COLO668 (cell line): ENCODE results near the gene CD300H.
A peak's percentile ranks its signal among the peaks of the same experiment; 100 is the strongest.

Experiments used
- DNase-seq: peaks from one replicate; lab custom pipeline; 2025; ENCODE audit not compliant: unreplicated experiment; lab: John Stamatoyannopoulos, UW

The CD300H gene

DNA sequence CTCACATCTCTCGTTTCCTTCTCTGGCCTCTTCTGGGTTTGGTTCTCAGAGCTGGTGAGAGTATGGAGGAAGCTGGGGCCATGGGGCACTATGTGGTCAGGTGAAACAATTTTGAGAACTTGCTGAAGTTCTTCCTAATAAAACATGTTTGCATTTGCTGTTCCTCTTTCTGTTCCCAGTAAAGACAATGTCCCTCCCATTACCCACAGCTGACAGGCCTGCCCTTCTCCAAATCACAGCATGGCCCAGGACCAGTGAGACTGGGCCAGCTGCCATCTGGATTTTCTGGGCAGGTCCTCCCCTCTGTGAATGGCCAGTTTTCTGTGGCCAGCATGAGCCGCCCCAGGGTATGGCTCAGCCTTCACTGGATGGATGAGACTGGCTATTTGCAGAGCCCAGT, at the start of gene CD300H:
Gene CD300H (minus strand): TSS at position 113 of the 400 bp plus-strand sequence.
- DNase-seq = no peak

DNA sequence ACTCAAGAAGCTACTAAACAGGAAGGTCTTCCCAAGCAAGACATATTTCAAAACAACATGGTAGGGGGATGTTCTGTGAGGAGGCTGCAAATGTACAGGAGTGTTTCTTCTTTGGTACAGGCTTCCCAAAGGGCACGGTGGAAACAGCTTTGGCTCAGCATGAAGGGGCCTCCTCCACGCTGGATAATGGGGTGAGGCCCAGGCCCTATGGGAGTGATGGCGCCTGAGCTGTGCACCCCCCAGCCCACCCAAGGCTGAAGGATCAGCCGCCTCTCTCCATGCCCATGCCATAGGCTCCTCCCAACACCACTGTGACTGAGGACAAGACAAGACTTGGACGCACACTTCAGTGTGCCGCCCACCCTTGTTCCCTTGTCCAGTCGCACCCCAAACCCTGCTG, 49.4 kb upstream of the CD300H start:
- no peak for DNase-seq

DNA sequence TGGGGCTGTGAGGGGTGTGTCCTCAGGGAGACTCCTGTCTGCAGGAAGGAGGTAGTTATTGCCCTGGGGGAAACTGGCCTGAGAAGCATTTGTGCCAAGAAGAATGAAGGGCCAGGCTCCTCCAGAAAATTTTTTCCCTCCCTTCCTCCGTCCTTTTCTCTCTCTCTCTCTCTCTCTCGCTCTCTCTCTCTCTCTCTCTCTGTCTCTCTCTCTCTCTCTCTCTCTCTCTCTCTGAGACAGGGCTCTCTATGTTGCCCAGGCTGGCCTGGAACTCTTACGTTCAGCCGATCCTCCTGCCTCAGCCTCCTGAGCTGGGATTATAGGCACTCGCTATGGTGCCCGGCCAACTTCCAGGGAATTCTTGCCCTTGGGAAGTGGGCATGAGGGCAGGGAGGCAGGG, 44.7 kb upstream of the CD300H start:
- DNase-seq = no peak

DNA sequence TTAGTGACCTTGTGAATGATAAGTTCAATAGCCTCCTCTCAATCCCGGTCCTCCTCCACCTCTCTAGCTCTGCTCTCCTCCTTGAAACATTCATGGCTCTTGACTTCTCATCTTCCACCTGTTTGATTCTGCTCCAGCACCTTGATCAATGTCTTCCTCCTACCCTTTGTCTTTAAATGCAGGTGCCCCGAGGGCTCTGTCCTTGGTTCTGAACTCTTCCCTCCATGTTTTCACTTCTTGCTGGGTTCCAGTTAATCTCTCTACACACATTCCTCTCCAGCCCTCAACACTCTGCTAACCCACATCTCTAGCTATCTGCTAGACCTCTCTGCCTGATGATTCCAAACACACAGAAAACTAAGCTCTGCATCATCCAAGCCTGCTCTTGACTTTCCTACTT, 42.8 kb upstream of the CD300H start:
- no peak for DNase-seq

DNA sequence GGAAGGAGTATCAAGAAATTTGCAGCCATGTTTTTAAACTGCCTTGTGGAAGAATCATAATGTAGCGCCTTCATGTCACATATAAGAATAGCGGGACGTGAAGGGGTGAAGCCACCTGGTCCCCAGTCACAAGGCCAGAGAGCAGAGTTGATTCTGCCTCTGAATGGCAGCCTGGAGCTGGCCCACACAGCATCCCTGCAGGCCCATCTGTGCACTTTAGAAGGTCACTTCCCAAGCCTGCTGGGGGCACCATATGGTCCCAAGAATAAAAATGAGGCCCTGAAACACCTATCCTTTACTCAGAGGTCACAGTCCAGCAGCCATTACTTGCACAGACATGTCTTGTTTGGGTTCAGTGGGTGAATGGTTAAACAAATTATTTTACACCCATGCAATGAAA, 41.2 kb upstream of the CD300H start:
- DNase-seq = no peak

DNA sequence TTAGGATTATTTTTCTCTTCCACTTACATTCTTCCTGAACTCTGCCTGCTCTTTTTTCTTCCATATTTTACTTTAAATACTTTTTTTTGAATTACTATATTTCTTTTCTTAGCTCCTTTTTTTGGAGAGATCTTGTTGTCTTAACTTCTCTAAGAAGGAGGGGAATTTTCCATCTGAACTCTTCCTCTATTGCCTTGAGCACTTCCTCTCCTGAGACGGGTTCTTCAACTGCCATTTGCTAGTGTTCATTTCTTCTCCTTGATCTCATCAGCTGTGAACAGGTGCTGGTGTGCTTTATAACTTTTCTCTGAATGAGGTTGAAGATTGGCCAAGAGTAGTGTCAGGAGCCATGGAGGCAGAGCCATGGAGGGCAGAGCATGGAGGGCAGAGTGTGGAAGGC, 39.9 kb upstream of the CD300H start:
- no peak for DNase-seq

DNA sequence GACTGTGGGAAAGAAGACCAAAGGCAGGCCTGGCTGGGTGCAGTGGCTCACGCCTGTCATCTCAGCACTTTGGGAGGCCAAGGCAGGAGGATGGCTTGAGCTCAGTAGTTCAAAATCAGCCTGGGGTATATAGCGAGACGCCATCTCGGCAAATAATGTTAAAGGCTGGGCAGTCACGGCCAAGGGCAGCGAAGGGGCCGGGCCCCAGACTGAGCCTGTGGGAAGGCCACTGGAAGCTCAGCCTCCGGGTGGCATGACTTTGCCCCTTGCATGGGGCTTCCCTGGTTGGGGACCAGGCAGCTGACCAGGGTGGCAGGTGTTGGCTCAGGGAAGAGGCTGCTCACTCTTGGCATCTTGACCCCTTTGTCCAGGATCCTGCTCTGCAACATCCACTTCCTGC, 38.7 kb upstream of the CD300H start:
- no peak for DNase-seq

DNA sequence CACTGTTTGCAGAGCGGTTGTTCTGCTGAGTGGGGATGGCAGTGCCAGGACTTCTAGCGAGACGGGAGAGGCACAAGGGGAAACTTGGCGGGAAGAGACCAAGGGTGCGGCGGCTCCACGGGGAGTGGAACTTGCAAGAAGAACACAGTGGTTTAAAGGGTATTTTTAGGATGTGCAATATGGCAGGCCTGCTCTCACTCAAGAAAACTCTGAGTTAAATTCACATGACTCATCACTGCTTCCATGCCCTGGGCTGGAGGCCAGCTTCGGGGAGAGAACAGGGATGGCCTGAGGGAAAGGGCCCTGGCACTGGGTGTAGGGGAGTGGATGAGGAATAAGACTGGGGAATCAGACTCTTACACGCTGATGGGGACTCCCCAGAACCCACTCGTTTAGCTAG, 38.1 kb upstream of the CD300H start:
- no peak for DNase-seq

DNA sequence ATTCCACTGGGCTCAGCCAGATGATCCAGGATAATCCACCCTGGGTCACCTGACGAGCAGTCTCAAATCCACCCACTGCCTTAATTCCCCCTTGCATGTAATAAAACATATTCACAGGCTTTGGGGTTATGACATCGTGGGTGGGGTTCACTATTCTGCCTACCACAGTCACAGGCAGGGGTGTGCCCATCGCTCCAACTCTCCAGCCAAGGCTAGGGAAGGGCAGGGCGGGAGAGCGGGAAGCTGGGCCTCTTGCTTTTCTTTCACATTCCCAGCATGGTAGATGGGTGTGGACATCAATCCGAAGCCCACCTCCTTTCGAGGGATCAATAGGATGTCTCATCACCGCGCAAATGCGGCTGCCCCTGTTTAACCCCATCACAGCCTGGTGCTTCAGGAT, 37.5 kb upstream of the CD300H start:
- DNase-seq = no peak

DNA sequence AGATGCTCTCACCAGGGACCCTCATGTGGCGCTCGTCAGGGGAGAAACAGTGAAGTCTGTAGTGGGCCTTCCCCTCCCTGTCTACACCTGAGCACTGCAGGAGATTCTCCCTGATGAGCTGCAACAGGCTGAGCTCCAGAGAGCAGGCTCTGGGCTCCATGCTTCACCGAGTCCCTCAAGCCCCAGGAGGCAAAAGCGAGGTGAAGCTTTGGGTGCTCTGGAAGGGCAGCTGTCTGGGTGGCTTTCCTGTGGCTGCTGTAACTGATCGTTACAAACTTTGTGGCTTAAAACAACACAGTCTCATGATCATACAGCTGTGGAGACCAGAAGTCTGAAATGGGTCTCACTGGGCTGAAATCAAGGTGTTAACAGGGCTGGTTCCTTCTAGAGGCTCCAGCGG, 36.9 kb upstream of the CD300H start:
- DNase-seq = no peak

DNA sequence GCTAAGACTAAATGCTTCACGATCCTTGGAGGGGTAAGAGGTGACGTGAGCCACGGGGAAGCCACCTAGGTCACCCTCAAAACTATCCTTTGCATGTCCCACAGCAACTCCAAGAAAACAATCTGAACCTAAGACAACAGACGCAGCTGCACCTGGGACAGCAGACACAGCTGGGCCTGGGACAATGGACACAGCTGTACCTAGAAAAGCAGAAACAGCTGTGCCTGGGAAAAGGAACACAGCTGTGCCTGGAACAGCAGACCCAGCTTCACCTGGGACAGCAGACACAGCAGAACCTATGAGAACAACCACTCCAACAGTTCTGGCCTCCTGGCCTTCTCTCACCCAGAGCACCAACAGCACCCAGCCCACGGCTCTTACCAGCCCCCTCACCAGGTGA, 36.4 kb upstream of the CD300H start:
- DNase-seq = no peak

DNA sequence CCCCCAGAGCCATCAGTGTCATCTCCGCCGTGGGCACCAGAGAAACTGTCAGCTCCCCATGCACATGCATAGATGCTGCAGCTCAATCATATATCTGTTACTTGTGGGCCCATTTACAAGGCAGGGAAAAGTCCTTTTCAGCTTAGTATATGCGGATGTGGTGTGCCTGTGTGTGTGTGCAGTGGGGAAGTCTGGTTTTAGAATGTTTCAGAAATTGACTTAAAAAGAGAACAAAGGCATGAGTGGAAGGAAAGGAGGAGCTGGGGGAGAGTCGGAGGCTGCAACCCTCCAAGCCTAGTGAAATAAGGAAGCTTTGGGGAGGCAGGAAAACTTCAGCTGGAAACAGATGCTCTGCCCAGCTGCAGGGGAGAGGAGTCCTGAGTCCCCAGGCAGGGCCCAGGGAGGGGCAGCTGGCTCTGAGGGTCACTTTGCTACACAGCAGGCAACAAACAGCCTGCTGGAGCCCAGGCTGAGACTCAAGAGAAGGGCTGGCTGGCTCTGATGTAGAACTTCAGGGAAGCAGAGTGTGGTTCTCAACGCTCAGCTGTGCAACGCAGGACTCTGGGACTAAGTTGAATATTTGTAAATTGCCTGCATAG, 35.8 kb upstream of the CD300H start:
- no peak for DNase-seq

DNA sequence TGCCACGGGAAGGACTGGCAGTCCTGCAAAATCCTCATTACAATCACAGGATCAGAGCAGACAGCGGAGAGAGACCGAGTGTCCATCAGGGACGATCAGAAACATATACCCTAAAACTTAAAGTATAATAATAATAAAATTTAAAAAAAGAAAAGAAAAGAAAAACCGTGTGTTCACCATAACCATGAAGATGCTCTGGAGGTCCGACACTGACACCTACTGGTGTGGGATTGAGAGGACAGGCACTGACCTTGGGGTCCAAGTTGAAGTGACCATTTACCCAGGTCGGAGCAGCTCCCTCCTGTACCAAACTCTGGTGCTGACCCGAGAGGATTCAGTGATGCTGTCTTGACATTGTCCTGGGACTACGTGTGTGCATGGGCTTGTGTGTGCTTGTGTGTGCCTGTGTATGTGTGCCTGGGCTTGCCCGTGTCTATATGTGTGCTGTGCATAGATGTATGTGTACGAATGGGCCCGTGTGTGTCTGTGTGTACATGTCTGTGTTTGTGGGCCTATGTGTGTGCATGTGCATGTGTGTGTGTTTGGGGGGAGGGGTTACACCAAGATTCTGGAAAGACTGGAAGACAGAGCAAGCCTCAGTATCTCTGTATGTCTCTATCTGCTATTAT, 34.7 kb upstream of the CD300H start:
- peak; percentile 17 for DNase-seq

DNA sequence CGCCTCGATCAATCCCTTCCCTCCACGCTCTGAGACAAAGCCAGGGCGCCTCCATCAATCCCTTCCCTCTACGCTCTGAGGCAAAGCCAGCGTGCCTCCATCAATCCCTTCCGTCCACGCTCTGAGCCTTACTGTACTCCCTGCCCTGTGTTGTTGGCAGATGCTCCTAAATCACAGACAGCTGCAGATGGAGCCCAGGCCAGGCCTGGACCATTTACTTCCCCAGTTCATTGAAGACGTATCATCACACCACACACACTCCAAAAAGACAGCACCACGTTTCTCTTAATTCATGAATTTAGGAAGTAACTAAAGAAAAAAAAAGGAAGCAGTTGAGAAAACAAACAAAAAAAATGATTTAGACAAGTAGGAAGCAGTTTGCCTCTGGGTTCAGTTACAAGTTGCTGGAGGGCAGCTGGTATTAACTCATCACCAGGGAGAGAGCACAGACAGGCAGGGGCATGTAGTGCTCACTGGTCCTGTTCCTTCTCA, 32.2 kb upstream of the CD300H start:
- no peak for DNase-seq

DNA sequence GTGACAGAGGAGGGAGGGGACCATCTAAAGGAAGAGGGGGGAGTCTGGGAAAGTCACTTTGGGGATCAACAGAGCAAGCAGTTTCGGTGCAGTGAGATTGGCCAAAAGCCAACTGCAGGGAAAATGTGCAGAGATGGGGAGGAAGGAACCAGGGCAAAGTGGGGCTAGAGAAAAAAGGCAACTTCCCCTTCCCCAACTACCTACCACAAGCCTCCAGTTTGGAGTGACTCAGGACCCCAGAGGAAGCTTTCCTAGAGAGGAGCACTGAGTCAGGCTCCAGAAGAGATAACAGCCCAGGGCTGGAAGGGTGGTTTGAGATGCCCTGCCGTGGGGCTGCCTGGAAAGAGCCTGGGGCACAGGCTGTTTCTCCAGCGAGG, 31.7 kb upstream of the CD300H start:
- no peak for DNase-seq

DNA sequence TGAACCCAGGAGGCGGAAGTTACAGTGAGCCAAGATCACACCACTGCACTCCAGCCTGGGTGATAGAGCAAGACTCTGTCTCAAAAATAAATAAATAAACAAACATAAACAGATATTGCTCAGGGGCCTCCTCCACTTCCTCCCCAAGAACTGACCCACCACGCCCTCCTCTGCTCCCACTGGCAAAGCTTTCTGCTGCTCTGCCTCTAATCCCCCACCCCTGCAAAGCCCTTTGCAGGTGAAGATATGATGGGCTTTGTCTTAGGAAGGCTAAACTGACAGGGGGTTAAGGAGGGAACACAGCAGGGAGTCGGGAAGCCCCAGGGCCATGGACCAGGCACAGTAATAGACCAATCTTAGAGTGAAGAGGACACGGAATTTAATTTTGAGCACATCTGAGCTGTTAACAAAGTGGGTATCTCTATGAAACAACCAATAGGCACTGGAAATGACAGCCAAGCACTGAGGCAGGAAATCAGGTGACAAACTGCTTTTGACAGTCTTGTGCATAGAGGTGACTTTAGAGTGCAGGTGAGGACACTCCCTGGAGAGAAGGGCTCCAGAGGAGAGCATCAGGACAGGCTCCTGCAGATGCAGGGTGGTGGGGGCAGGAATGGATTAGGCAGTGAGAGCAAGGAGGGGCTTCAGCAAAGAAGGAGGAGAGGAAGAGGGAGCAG, 31.2 kb upstream of the CD300H start:
- DNase-seq = no peak

DNA sequence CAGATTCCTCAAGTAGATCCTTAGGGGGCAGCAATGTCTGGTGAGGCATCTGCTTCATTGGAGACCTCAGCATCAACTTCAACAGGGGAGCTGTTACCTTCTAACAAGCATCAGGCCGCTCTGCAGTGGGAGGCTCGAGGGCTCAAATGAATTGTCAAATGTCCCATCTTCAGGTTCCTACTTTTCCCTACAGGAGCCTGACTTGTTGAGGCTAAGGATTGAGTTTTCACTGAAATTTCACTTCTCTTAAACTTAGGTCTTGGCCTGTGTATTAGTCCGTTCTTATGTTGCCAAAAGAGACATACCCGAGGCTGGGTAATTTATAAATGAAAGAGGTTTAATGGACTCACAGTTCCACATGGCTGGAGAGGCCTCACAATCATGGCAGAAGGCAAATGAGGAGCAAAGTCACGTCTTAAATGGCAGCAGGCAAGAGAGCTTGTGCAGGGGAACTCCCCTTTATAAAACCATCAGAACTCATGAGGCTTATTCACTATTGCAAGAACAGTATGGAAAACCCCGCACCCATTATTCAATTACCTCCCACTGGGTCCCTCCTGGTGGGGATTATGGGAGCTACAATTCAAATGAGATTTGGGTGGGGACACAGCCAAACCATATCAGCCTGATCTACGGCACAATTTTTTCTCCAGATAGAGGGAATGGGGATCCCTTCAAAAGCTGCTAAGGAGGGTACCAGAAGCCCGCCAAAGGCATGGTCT, 29.9 kb upstream of the CD300H start:
- no peak for DNase-seq

DNA sequence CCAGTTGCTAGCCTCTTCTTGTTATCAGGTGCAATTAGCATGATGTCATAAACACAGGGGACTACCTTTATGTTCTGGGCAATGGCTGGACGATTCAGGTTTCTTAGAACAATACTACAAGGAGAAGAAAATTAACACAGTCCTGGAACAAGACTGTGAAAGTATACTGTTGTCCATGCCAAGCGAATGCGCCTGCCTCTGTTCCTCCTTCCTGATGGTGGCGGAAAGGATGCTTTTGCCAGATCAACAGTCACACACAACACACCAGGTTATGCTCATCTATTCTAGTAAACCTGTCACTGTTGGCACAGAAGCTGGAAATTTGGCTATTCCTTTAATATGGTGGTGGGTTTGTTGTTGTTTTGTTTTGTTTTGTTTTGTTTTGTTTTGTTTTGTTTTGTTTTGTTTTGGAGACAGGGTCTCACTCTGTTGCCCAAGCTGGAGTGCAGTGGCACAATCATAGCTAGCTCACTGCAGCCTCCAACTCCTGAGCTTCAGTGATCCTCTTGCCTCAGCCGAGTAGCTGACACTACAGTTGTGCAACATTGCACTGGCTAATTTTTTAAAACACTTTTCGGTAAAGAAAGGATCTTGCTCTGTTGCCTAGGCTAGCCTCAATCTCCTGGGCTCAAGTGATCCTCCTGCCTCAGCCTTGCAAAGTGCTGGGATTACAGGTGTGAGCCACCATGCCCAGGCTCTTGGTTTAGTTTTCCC, 27.9 kb upstream of the CD300H start:
- DNase-seq = no peak

DNA sequence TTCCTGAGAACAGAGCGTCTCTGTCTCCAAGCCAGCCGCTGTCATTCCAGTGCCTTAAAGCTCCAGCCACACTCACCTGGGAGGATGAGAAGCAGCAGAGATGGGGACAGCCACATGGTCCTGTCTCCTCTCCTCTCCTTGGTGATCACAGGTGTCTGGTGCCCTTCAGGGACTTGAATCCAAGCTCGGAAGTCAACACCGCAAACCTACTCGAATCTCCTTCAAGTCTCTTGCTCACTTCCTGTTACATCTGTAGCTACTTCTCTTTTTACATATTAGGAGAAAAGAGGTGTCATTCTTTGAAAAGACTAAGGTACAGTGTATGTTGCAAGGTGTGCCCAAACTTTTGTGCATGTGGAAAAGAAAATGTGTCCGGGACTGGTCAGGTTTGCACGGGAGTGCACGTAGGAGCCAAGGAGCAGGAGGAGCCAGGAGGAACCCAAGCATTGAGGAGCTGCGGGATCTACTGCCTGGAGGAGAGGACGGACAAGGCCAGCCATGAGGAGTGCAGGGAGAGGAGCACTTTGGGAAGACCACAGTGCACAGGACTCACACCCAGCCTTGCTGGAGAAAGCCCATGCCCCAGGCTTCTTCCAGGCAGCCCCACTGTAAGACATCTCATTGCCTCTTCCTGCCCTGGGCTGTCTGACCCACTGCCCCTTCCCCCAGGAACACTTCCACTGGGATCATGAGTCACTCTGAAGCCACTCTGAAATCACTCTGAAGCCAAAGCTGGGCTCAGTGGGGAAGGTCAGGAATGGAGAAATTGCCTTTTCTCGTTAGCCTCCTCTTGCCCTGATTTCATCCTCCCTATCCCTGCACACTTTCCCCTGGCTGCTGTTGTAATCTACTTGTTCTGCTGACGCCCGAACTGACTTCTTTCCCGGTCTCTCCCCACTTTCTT, 25.0 kb upstream of the CD300H start, which contains the start of gene CD300LD:
Gene CD300LD (minus strand): TSS at position 197 of the 904 bp plus-strand sequence. CDS start 81 bp downstream, at position 116.
- no peak for DNase-seq

DNA sequence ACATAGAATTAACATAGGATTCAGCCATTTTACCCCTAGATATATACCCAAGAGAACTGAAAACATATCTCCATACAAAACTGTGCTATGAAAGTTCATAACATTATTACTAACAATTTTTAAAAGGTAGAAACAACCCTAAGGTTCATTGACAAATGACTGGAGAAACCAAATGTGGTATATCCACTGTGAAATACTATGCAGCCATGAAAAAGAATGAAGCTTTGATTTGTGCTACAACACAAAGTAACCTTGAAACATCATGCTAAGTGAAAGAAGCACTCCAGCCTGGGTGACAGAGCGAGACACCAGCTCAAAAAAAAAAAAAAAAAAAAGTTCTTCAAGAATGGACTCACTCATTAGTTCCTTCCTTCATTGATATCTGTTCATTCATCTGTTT, 24.2 kb upstream of the CD300H start:
- no peak for DNase-seq
